ENCODE measurements around the gene ARHGEF4.

The ARHGEF4 gene

GRCh38 chr2:130869441-130870160, 32.9 kb downstream of the ARHGEF4 start:
- no CpG with 5 or more reads among the region's 18 CpGs for WGBS (ENCODE audit: extremely low coverage, insufficient coverage, insufficient read length)
- H2BK5ac ChIP-seq (ENCODE audit: low read depth, low read length, poor library complexity), result no peak overlapping the region
- H3K27ac ChIP-seq (ENCODE audit: low read depth, low read length), result no peak overlapping the region
- H3K4ac ChIP-seq (ENCODE audit: low read depth, low read length), result no peak overlapping the region
- H3K79me1 ChIP-seq (ENCODE audit: low read length), result no peaks in the 10 kb centered on the region
- H2BK12ac ChIP-seq (ENCODE audit: low read length), result no peak overlapping the region
- no peak overlapping the region for H3K23ac ChIP-seq (ENCODE audit: low read length)
- H2BK120ac ChIP-seq (ENCODE audit: insufficient read depth, low read length, poor library complexity), result no peak overlapping the region
- no peak overlapping the region for H4K8ac ChIP-seq (ENCODE audit: low read depth, low read length)
- no peaks in the 10 kb centered on the region for H3K79me2 ChIP-seq (ENCODE audit: control insufficient read depth, insufficient read depth, low read length, poor library complexity)
- H4K12ac ChIP-seq (ENCODE audit: low read depth, low read length), result no peak overlapping the region
- no peaks in the 10 kb centered on the region for H3K4me1 ChIP-seq (ENCODE audit: control insufficient read depth in 1 of 2, insufficient read depth in 2 of 2, low read length in 2 of 2)
- H2AK5ac ChIP-seq (ENCODE audit: low read length), result no peak overlapping the region
- H3K4me2 ChIP-seq (ENCODE audit: low read length), result no peak overlapping the region
- H3K18ac ChIP-seq (ENCODE audit: low read length), result no peak overlapping the region
- no peak overlapping the region for H3K14ac ChIP-seq (ENCODE audit: low read length)
- peaks cover 1% of the 10 kb centered on the region for H3K9me3 ChIP-seq (ENCODE audit: insufficient read depth, low read depth, low read length)
- no peak overlapping the region for H2AFZ ChIP-seq (ENCODE audit: insufficient read depth, low read length, poor library complexity)
- no peaks in the 10 kb centered on the region for H3K36me3 ChIP-seq (ENCODE audit: control insufficient read depth in 1 of 2, insufficient read depth in 2 of 2, low read length in 2 of 2)
- no peak for DNase-seq
- H3K9ac ChIP-seq (ENCODE audit: low read length), result no peak overlapping the region
- no peak overlapping the region for H4K91ac ChIP-seq (ENCODE audit: low read depth, low read length)
- H3K27me3 ChIP-seq (ENCODE audit: insufficient read depth, low read length), result no peaks in the 10 kb centered on the region
- H3K4me3 ChIP-seq (ENCODE audit: low read depth, low read length), result no peak overlapping the region

GRCh38 chr2:130870161-130870485, 33.4 kb downstream of the ARHGEF4 start:
- Histone ChIP-seq H3K27ac (ENCODE audit: low read depth, low read length) (no peak overlapping the region), H3K27me3 (ENCODE audit: insufficient read depth, low read length) (no peaks in the 10 kb centered on the region)
- WGBS (ENCODE audit: extremely low coverage, insufficient coverage, insufficient read length), result no CpG with 5 or more reads among the region's 5 CpGs

GRCh38 chr2:130870779-130871178, 34.1 kb downstream of the ARHGEF4 start:
- no peak overlapping the region for H4K91ac ChIP-seq (ENCODE audit: low read depth, low read length)
- no peaks in the 10 kb centered on the region for H3K79me2 ChIP-seq (ENCODE audit: control insufficient read depth, insufficient read depth, low read length, poor library complexity)
- no peaks in the 10 kb centered on the region for H3K27me3 ChIP-seq (ENCODE audit: insufficient read depth, low read length)
- H2BK12ac ChIP-seq (ENCODE audit: low read length), result no peak overlapping the region
- no peaks in the 10 kb centered on the region for H3K4me1 ChIP-seq (ENCODE audit: control insufficient read depth in 1 of 2, insufficient read depth in 2 of 2, low read length in 2 of 2)
- H3K27ac ChIP-seq (ENCODE audit: low read depth, low read length), result no peak overlapping the region
- H2BK5ac ChIP-seq (ENCODE audit: low read depth, low read length, poor library complexity), result no peak overlapping the region
- H2AFZ ChIP-seq (ENCODE audit: insufficient read depth, low read length, poor library complexity), result no peak overlapping the region
- no peak overlapping the region for H3K9ac ChIP-seq (ENCODE audit: low read length)
- H3K36me3 ChIP-seq (ENCODE audit: control insufficient read depth in 1 of 2, insufficient read depth in 2 of 2, low read length in 2 of 2), result no peaks in the 10 kb centered on the region
- H3K14ac ChIP-seq (ENCODE audit: low read length), result no peak overlapping the region
- H3K18ac ChIP-seq (ENCODE audit: low read length), result no peak overlapping the region
- no peak overlapping the region for H3K23ac ChIP-seq (ENCODE audit: low read length)
- no peak overlapping the region for H2AK5ac ChIP-seq (ENCODE audit: low read length)
- H3K4ac ChIP-seq (ENCODE audit: low read depth, low read length), result no peak overlapping the region
- H3K4me3 ChIP-seq (ENCODE audit: low read depth, low read length), result no peak overlapping the region
- no peak overlapping the region for H3K4me2 ChIP-seq (ENCODE audit: low read length)
- no CpG with 5 or more reads among the region's 7 CpGs for WGBS (ENCODE audit: extremely low coverage, insufficient coverage, insufficient read length)
- H3K79me1 ChIP-seq (ENCODE audit: low read length), result no peaks in the 10 kb centered on the region
- no peak overlapping the region for H2BK120ac ChIP-seq (ENCODE audit: insufficient read depth, low read length, poor library complexity)
- H4K8ac ChIP-seq (ENCODE audit: low read depth, low read length), result no peak overlapping the region
- no peak for DNase-seq
- H4K12ac ChIP-seq (ENCODE audit: low read depth, low read length), result no peak overlapping the region
- H3K9me3 ChIP-seq (ENCODE audit: insufficient read depth, low read depth, low read length), result peaks cover 1% of the 10 kb centered on the region

More at GRCh38 chr2:130870161-130870485, 33.4 kb downstream of the ARHGEF4 start:
- H2AFZ ChIP-seq (ENCODE audit: insufficient read depth, low read length, poor library complexity), result no peak overlapping the region
- H2BK12ac ChIP-seq (ENCODE audit: low read length), result no peak overlapping the region
- no peak overlapping the region for H2BK120ac ChIP-seq (ENCODE audit: insufficient read depth, low read length, poor library complexity)
- no peaks in the 10 kb centered on the region for H3K79me2 ChIP-seq (ENCODE audit: control insufficient read depth, insufficient read depth, low read length, poor library complexity)
- no peak overlapping the region for H3K9ac ChIP-seq (ENCODE audit: low read length)
- no peak overlapping the region for H2AK5ac ChIP-seq (ENCODE audit: low read length)
- H3K4ac ChIP-seq (ENCODE audit: low read depth, low read length), result no peak overlapping the region
- no peak overlapping the region for H4K8ac ChIP-seq (ENCODE audit: low read depth, low read length)
- H3K18ac ChIP-seq (ENCODE audit: low read length), result no peak overlapping the region
- no peak overlapping the region for H2BK5ac ChIP-seq (ENCODE audit: low read depth, low read length, poor library complexity)
- H3K4me1 ChIP-seq (ENCODE audit: control insufficient read depth in 1 of 2, insufficient read depth in 2 of 2, low read length in 2 of 2), result no peaks in the 10 kb centered on the region
- no peaks in the 10 kb centered on the region for H3K79me1 ChIP-seq (ENCODE audit: low read length)
- H4K91ac ChIP-seq (ENCODE audit: low read depth, low read length), result no peak overlapping the region
- H3K23ac ChIP-seq (ENCODE audit: low read length), result no peak overlapping the region
- no peak overlapping the region for H3K4me3 ChIP-seq (ENCODE audit: low read depth, low read length)
- no peaks in the 10 kb centered on the region for H3K36me3 ChIP-seq (ENCODE audit: control insufficient read depth in 1 of 2, insufficient read depth in 2 of 2, low read length in 2 of 2)
- DNase-seq, result no peak
- peaks cover 1% of the 10 kb centered on the region for H3K9me3 ChIP-seq (ENCODE audit: insufficient read depth, low read depth, low read length)
- no peak overlapping the region for H4K12ac ChIP-seq (ENCODE audit: low read depth, low read length)
- no peak overlapping the region for H3K4me2 ChIP-seq (ENCODE audit: low read length)
- no peak overlapping the region for H3K14ac ChIP-seq (ENCODE audit: low read length)

GRCh38 chr2:130871843-130872740, 35.4 kb downstream of the ARHGEF4 start:
- Histone ChIP-seq H3K4me1 (ENCODE audit: control insufficient read depth in 1 of 2, insufficient read depth in 2 of 2, low read length in 2 of 2) (no peaks in the 10 kb centered on the region), H3K14ac (ENCODE audit: low read length) (no peak overlapping the region), H4K8ac (ENCODE audit: low read depth, low read length) (no peak overlapping the region), H3K4ac (ENCODE audit: low read depth, low read length) (no peak overlapping the region), H3K79me1 (ENCODE audit: low read length) (no peaks in the 10 kb centered on the region), H3K36me3 (ENCODE audit: control insufficient read depth in 1 of 2, insufficient read depth in 2 of 2, low read length in 2 of 2) (no peaks in the 10 kb centered on the region), H3K27me3 (ENCODE audit: insufficient read depth, low read length) (no peaks in the 10 kb centered on the region), H2BK12ac (ENCODE audit: low read length) (no peak overlapping the region), H4K12ac (ENCODE audit: low read depth, low read length) (no peak overlapping the region), H2AK5ac (ENCODE audit: low read length) (no peak overlapping the region), H2BK120ac (ENCODE audit: insufficient read depth, low read length, poor library complexity) (no peak overlapping the region), H4K91ac (ENCODE audit: low read depth, low read length) (no peak overlapping the region), H3K9me3 (ENCODE audit: insufficient read depth, low read depth, low read length) (peaks cover 1% of the 10 kb centered on the region), H3K79me2 (ENCODE audit: control insufficient read depth, insufficient read depth, low read length, poor library complexity) (no peaks in the 10 kb centered on the region), H3K4me3 (ENCODE audit: low read depth, low read length) (peak overlapping the region; percentile 56), H3K9ac (ENCODE audit: low read length) (no peak overlapping the region), H3K18ac (ENCODE audit: low read length) (no peak overlapping the region), H3K23ac (ENCODE audit: low read length) (no peak overlapping the region), H3K4me2 (ENCODE audit: low read length) (no peak overlapping the region), H2BK5ac (ENCODE audit: low read depth, low read length, poor library complexity) (no peak overlapping the region), H3K27ac (ENCODE audit: low read depth, low read length) (no peak overlapping the region), H2AFZ (ENCODE audit: insufficient read depth, low read length, poor library complexity) (no peak overlapping the region)
- no CpG with 5 or more reads among the region's 20 CpGs for WGBS (ENCODE audit: extremely low coverage, insufficient coverage, insufficient read length)
- no peak for DNase-seq
